Middle frontal gyrus (tissue), 1 donor: ENCODE results near the gene TCL1A.
"Not testable (repeated sequence)": the region's sequence is repeated elsewhere in the genome, so short reads cannot be mapped to it uniquely, and the experiment has no call there.

Experiments
- DNase-seq: peaks from one replicate; pipeline ENCODE4 v3.0.0-alpha.2; 2015; ENCODE audit warnings: low spot score; ENCODE audit errors: extremely low spot score

The TCL1A gene

GRCh38 chr14:95677179-95677835 is 36.6 kb downstream of the TCL1A start:
- DNase-seq = no peak

- DNase-seq = no peak
Measured at GRCh38 chr14:95675486-95675885, 38.4 kb downstream of the TCL1A start.

- DNase-seq = no peak
Measured at GRCh38 chr14:95674613-95675012, 39.3 kb downstream of the TCL1A start.

GRCh38 chr14:95668235-95668772 is 45.6 kb downstream of the TCL1A start:
- no peak for DNase-seq

GRCh38 chr14:95667249-95667693 is 46.7 kb downstream of the TCL1A start:
- no peak for DNase-seq

- DNase-seq = no peak
Measured at GRCh38 chr14:95666450-95666849, 47.5 kb downstream of the TCL1A start.

- DNase-seq = not testable (repeated sequence)
Measured at GRCh38 chr14:95665530-95665929, 48.4 kb downstream of the TCL1A start.

GRCh38 chr14:95664546-95664945 is 49.4 kb downstream of the TCL1A start:
- no peak for DNase-seq

- no peak for DNase-seq
Measured at GRCh38 chr14:95664066-95664465, 49.9 kb downstream of the TCL1A start.

GRCh38 chr14:95663226-95663797 is 50.6 kb downstream of the TCL1A start:
- no peak for DNase-seq

GRCh38 chr14:95662376-95663186 is 51.3 kb downstream of the TCL1A start:
- DNase-seq = no peak

- DNase-seq = no peak
Measured at GRCh38 chr14:95660651-95661515, 53.0 kb downstream of the TCL1A start.

- no peak for DNase-seq
Measured at GRCh38 chr14:95659990-95660385, 53.9 kb downstream of the TCL1A start.
